ENCODE results near the gene RAB24.

GRCh38 chr5:177332896-177333260 is 29.4 kb upstream of the RAB24 start:
- TF ChIP-seq FOXM1 (IDR thresholded peaks at IDR 0.05; ENCODE audit: borderline replicate concordance, low read depth): no peak
- TF ChIP-seq TAF1 (IDR thresholded peaks at IDR 0.05; ENCODE audit: low read depth): no peak
- no peak for TF ChIP-seq CEBPB (IDR thresholded peaks at IDR 0.05)
- TF ChIP-seq MAX (IDR thresholded peaks at IDR 0.05): no peak
- no peak for TF ChIP-seq YY1 (IDR thresholded peaks at IDR 0.05; ENCODE audit: low read depth)
- no peak for TF ChIP-seq RAD21 (IDR thresholded peaks at IDR 0.05; ENCODE audit: low read depth)
- no peak for TF ChIP-seq ZBTB7A (IDR thresholded peaks at IDR 0.05; ENCODE audit: low read depth)
- no peak for TF ChIP-seq EP300 (IDR thresholded peaks at IDR 0.05; ENCODE audit: borderline replicate concordance)
- TF ChIP-seq TCF12 (IDR thresholded peaks at IDR 0.05; ENCODE audit: low read depth): no peak
